Measurements from ENCODE around the gene FOXP4.
"Not testable (repeated sequence)": the region's sequence is repeated elsewhere in the genome, so short reads cannot be mapped to it uniquely, and the experiment has no call there.

DNA sequence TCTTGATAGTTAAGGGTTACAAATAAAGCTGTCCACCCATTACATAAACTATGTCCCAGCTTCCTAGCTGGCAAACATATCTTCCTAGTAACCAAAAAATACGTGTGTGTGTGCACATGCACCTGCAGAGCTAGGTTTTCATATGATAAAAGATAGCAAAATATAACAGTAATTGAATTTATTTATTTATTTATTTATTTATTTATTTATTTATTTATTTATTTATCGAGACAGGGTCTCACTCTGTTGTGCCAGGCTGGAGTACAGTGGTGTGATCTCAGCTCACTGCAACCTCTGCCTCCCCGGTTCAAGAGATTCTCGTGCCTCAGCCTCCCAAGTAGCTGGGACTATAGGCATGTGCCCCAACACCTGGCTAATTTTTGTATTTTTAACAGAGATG, 73.0 kb downstream of the FOXP4 start:
- TF ChIP-seq, protein P1, sequence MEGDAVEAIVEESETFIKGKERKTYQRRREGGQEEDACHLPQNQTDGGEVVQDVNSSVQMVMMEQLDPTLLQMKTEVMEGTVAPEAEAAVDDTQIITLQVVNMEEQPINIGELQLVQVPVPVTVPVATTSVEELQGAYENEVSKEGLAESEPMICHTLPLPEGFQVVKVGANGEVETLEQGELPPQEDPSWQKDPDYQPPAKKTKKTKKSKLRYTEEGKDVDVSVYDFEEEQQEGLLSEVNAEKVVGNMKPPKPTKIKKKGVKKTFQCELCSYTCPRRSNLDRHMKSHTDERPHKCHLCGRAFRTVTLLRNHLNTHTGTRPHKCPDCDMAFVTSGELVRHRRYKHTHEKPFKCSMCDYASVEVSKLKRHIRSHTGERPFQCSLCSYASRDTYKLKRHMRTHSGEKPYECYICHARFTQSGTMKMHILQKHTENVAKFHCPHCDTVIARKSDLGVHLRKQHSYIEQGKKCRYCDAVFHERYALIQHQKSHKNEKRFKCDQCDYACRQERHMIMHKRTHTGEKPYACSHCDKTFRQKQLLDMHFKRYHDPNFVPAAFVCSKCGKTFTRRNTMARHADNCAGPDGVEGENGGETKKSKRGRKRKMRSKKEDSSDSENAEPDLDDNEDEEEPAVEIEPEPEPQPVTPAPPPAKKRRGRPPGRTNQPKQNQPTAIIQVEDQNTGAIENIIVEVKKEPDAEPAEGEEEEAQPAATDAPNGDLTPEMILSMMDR (IDR thresholded peaks at IDR 0.05): not testable (repeated sequence)
- not testable (repeated sequence) for TF ChIP-seq POLR2A, EP300 (IDR thresholded peaks at IDR 0.05)
